K562 (cell line): Measurements from ENCODE around the gene PREX1. TPM values are rescaled to one million over a fixed set of nuclear protein-coding genes. Genes with fewer than 3 reads are reported as not detected.
A peak's percentile ranks its signal among the peaks of the same experiment; 100 is the strongest.

Source experiments
- ATAC-seq: fragments of 200-7000 bp; cut with Tn5 transposase; 3 replicates; pipeline ENCODE4 v1.9.1; 2020; ENCODE audit warnings: moderate library complexity
- BruUV-seq: library from RNA; stranded (reverse); fragments of 400-500 nt; replicated peaks from 2 replicates; lab custom pipeline; 2021; lab: Mats Ljungman, UMichigan
- CTCF ChIA-PET: fragments of 300-600 bp; formaldehyde crosslinking; extraction: SDS; loops from one replicate; lab custom pipeline; 2021; ENCODE audit warnings: low intra/inter-chr PET ratio; lab: Yijun Ruan, JAX
- POLR2A ChIA-PET: fragments of 300-600, 350-650 bp; sonication (Branson Sonifier 250); formaldehyde crosslinking; extraction: SDS; loops from one replicate; lab custom pipeline; 2021; ENCODE audit warnings: antibody characterized with exemption, inconsistent platforms; lab: Yijun Ruan, JAX
- DNase-seq, 4 experiments: peaks; one replicate each; pipeline versions ENCODE4 v3.0.0 to v3.0.0-alpha.2; 2011 to 2018; ENCODE audit warnings: low spot score in 3 of 4, mixed read lengths in 3 of 4; ENCODE audit errors: extremely low read depth in 1 of 4
- FAIRE-seq: peaks from 2 replicates; lab custom pipeline; 2011; peaks lifted over from hg19 to GRCh38; lab: Jason Lieb, UNC
- H2AFZ ChIP-seq: 2 replicates; pipeline ENCODE4 v1.6.0; 2011; ENCODE audit warnings: low read depth, low read length, control low read depth, inconsistent platforms
- H3K27ac ChIP-seq: fragments of 200-600 bp; 3 replicates; pipeline ENCODE4 v1.8.0; 2011; ENCODE audit warnings: low read depth, mild to moderate bottlenecking, control low read depth, inconsistent platforms, low read length, moderate library complexity, mixed read lengths; ENCODE audit errors: extremely low read depth
- H3K27me3 ChIP-seq, 2 experiments: fragments of 300-600 bp in 1 of 2; 2 replicates in 1 of 2; 3 replicates in 1 of 2; pipeline versions ENCODE4 v1.6.0 to v1.8.0; 2011; ENCODE audit warnings: inconsistent platforms in 2 of 2, low read length in 2 of 2, mild to moderate bottlenecking in 1 of 2, mixed read lengths in 1 of 2, moderate library complexity in 1 of 2; ENCODE audit not compliant: control insufficient read depth in 2 of 2, insufficient read depth in 2 of 2
- H3K36me3 ChIP-seq: fragments of 300-600 bp; 3 replicates; pipeline ENCODE4 v1.8.0; 2011; ENCODE audit warnings: mild to moderate bottlenecking, low read length, inconsistent platforms; ENCODE audit not compliant: control insufficient read depth, insufficient read depth
- H3K4me1 ChIP-seq, 2 experiments: fragments of 200-600 bp in 1 of 2; replicated peaks in 1 of 2; 2 replicates in 1 of 2; 3 replicates in 1 of 2; pipeline versions ENCODE4 v1.5.1 to v1.8.0; 2011; ENCODE audit warnings: inconsistent platforms in 2 of 2, low read length in 2 of 2, mild to moderate bottlenecking in 1 of 2, mixed read lengths in 1 of 2, moderate library complexity in 1 of 2; ENCODE audit not compliant: control insufficient read depth in 2 of 2, insufficient read depth in 2 of 2
- H3K4me2 ChIP-seq: 2 replicates; pipeline ENCODE4 v1.6.1; 2011; ENCODE audit warnings: low read length, control low read depth, inconsistent platforms, mixed read lengths; ENCODE audit not compliant: insufficient read depth
- H3K4me3 ChIP-seq: fragments of 200-600 bp; sonication (generic), shearing (Covaris generic); 2 replicates; pipeline ENCODE4 v1.5.1; 2016; ENCODE audit warnings: control low read depth, inconsistent platforms
- H3K79me2 ChIP-seq: fragments of 200-600 bp; 3 replicates; pipeline ENCODE4 v1.8.0; 2011; ENCODE audit warnings: low read length, inconsistent platforms; ENCODE audit not compliant: control insufficient read depth, insufficient read depth
- H3K9ac ChIP-seq, 2 experiments: 2 replicates each; pipeline versions ENCODE4 v1.6.0 to v1.6.1; 2011; ENCODE audit warnings: low read depth in 2 of 2, low read length in 2 of 2, control low read depth in 1 of 2, inconsistent platforms in 1 of 2, mild to moderate bottlenecking in 1 of 2, mixed read lengths in 1 of 2; ENCODE audit not compliant: insufficient read depth in 1 of 2
- H3K9me1 ChIP-seq: one replicate; pipeline ENCODE4 v1.6.0; 2011; ENCODE audit warnings: inconsistent platforms, mild to moderate bottlenecking, low read length, moderate library complexity; ENCODE audit not compliant: control insufficient read depth, insufficient read depth
- H3K9me3 ChIP-seq: replicated peaks from 2 replicates; pipeline ENCODE4 v1.5.1; 2011; ENCODE audit warnings: low read depth, low read length, inconsistent platforms; ENCODE audit not compliant: control insufficient read depth, insufficient read depth
- H4K20me1 ChIP-seq: replicated peaks from 2 replicates; pipeline ENCODE4 v1.6.1; 2011; ENCODE audit warnings: low read length, inconsistent platforms, mixed read lengths; ENCODE audit not compliant: control insufficient read depth, insufficient read depth
- ADNP ChIP-seq: fragments of 200-800 bp; sonication (Bioruptor generic); IDR thresholded peaks from 2 replicates; pipeline ENCODE4 v1.6.1; 2016; ENCODE audit warnings: missing genetic modification characterization, missing compliant biosample characterization
- BCOR ChIP-seq: fragments of 450-650 bp; IDR thresholded peaks from 2 replicates; pipeline ENCODE4 v1.6.1; 2016
- CHD4 ChIP-seq: fragments of 200-600 bp; sonication (generic); IDR thresholded peaks from 3 replicates; pipeline ENCODE4 v1.6.1; 2012; ENCODE audit warnings: low read depth, mild to moderate bottlenecking, mixed read lengths, low read length, inconsistent platforms; ENCODE audit not compliant: insufficient read depth, insufficient replicate concordance, poor library complexity, severe bottlenecking
- KDM1A ChIP-seq, 2 experiments: fragments of 450-650 bp; IDR thresholded peaks; 2 replicates each; pipeline ENCODE4 v1.6.1; 2016; ENCODE audit warnings: mild to moderate bottlenecking in 2 of 2
- RBM22 ChIP-seq: fragments of 200-400 bp; formaldehyde crosslinking; IDR thresholded peaks from 2 replicates; pipeline ENCODE4 v1.6.1; 2018; ENCODE audit warnings: low read length, low read depth; ENCODE audit not compliant: poor library complexity, severe bottlenecking
- RBM25 ChIP-seq: fragments of 200-400 bp; formaldehyde crosslinking; IDR thresholded peaks from 2 replicates; pipeline ENCODE4 v1.6.1; 2018; ENCODE audit warnings: low read length, low read depth, moderate library complexity; ENCODE audit not compliant: severe bottlenecking
- SAFB2 ChIP-seq: fragments of 200-400 bp; formaldehyde crosslinking; IDR thresholded peaks from 2 replicates; pipeline ENCODE4 v1.6.1; 2018; ENCODE audit warnings: borderline replicate concordance, low read length, low read depth, moderate library complexity; ENCODE audit not compliant: severe bottlenecking
- SMARCE1 ChIP-seq: fragments of 450-650 bp; IDR thresholded peaks from 2 replicates; pipeline ENCODE4 v1.7.1; 2016; ENCODE audit warnings: mild to moderate bottlenecking
- TAL1 ChIP-seq: fragments of 450-650 bp; IDR thresholded peaks from 2 replicates; pipeline ENCODE4 v1.6.1; 2016; ENCODE audit warnings: mild to moderate bottlenecking
- WGBS: fragments of 100-300 bp; shearing (Covaris generic); methylation state at CpG from one replicate; pipeline ENCODE4 v1.1.6; 2016; ENCODE audit warnings: low coverage, mixed read lengths; ENCODE audit not compliant: insufficient coverage; ENCODE audit errors: missing lambda C conversion rate; 5-methylcytosine and 5-hydroxymethylcytosine counted together
- in situ Hi-C: fragments of 300-500 bp; cut with MboI; formaldehyde crosslinking; loops from 4 replicates; pipeline ENCODE4 v1.15.0; 2018; ENCODE audit warnings: inconsistent platforms, mixed read lengths
- intact Hi-C: fragments of 100-400 bp; cut with micrococcal nuclease; formaldehyde crosslinking; loops from 2 replicates; pipeline ENCODE4 v1.14.2; 2022
- polyA plus RNA-seq, 8 experiments: library from polyadenylated mRNA; depleted of rRNA in 4 of 8; stranded (reverse) in 5 of 8; unstranded in 3 of 8; fragments of >200 nt; fragmentation: Nextera tagmentation in 2 of 8; fragmentation: Illumina TruSeq in 1 of 8; extraction: Ambion mirVana in 2 of 8; extraction: Trizol in 1 of 8; gene quantifications; 2 replicates each; pipeline versions ENCODE4 v1.2.1 to v1.2.3, GENCODE V29; 2011 to 2014; ENCODE audit warnings: inconsistent platforms in 1 of 8, missing spikeins in 1 of 8
- total RNA-seq, 7 experiments: library from RNA; depleted of rRNA in 6 of 7; stranded (reverse); fragments of >200 nt in 6 of 7; fragmentation: Illumina TruSeq in 2 of 7; extraction: Trizol in 2 of 7; gene quantifications; 2 replicates each; pipeline versions ENCODE4 v1.2.1 to v1.2.3, GENCODE V29; 2011 to 2021; ENCODE audit warnings: low replicate concordance in 1 of 7

Gene PREX1
- total and polyA plus RNA-seq, 9 of the 15 experiments (the other 6 are each of a cell fraction or from before 2014, with no cell fraction given): 0.37 to 10.4 (median 4.8) TPM

DNA sequence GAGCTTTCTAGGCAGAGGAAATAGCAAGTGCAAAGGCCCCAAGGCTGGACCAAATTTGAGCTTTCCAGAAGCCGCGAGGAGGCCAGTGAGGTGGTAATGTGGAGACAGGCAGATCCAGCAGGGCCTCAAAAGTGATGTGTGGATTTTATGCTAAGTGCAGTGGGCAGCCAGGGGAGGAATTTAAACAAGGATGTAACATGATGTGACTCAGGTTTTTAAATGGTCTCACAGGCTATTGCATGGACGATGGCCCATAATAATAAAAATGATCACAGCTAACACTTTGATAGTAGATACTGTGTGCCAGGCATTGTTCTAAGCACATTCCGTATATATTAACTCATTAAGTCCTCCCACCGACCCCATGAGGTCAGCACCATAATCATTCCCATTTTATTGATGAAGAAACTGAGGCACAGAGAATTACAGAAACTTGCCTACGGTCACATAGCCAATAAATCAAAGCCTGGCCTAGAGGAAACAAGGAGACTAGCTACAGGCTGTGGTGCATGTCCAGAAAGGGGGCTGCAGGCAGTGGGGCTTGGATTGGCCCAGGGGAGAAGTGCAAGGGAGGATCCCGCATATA lies 18.0 kb upstream of the PREX1 start:
- intact Hi-C loops: no loop called here
- TF ChIP-seq BCOR: peak; percentile 59
- peak; percentile 28 for TF ChIP-seq CHD4
- no peak for TF ChIP-seq TAL1
- no peak for TF ChIP-seq SAFB2
- TF ChIP-seq RBM22: no peak
- TF ChIP-seq SMARCE1: no peak
- peak; percentile 64 for TF ChIP-seq RBM25
- peak; percentile 11 to 26; a peak in 1 of 4 replicates for TF ChIP-seq KDM1A (IDR thresholded peaks at IDR 0.05)
- 0 out of 2 replicates have a peak, but pooled peaks have one; percentile 28 for TF ChIP-seq ADNP (tag)
- TF ChIP-seq, all 486 proteins: peak for 5
- in situ Hi-C loops: no loop called here
- Histone ChIP-seq H3K9ac (no peak overlapping the region), H3K79me2 (no peaks in the 10 kb centered on the region), H3K9me3 (no peaks in the 10 kb centered on the region), H3K9me1 (no peaks in the 10 kb centered on the region), H3K4me3 (no peak overlapping the region), H4K20me1 (no peaks in the 10 kb centered on the region), H2AFZ (no peak overlapping the region), H3K27me3 (no peaks in the 10 kb centered on the region), H3K4me2 (no peak overlapping the region), H3K27ac (no peak overlapping the region), H3K36me3 (peaks cover 2% of the 10 kb centered on the region; the same call in 1 of the 3 replicates), H3K4me1 (peaks cover 8 to 23% of the 10 kb centered on the region in 2 experiments; a peak in 4 of 5 replicates)
- FAIRE-seq: no peak
- no peak for ATAC-seq
- POLR2A ChIA-PET: interaction anchor here (0.7 to 1.5 kb wide), 2 partner anchors 8 to 18 kb away, joined by 3 to 6 read pairs; partner anchors contain the start of gene PREX1
- WGBS: 52% methylated on average over 7 of the region's 7 CpGs
- BruUV-seq: no TSS peak
- CTCF ChIA-PET: no interaction called here
- DNase-seq: no peak
